ENCODE results near the gene RCSD1.

Gene RCSD1

DNA sequence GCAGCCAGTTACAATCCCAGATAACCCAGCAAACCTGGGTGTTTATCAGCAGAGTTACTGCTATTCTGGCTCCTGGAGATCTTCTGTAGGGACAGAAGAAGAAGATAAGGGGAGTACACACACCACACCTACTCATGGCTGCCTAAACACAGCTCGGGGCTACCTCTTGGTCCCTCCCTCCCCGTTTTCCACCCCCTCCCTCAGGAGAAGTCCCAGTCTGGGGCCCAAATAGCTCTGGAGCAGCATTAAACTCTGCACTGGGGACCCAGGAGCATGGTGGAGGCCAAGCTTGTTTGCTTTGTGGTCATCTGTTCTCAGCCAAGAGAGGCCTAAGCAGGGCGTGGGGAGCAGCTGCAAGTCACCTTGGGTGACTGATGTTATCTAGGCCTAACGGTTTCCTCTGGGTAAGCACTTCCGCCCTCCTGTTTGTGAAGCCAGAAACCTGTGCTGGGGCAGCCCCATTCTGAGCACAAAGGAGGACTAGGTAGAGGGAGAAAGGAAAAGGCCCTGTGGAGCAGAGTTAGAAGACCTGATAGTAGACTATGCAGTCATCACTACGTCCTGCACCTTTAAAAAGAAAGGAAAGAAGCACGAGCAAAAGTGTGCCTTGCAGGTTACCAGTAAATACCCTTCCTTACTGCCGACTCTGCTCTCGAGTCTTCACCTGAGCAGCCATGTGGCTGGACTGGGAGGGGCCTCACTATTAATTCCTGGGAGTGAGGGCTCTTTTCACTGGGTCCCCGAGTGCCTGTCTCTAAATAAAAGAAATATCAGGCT lies 2.0 kb upstream of the RCSD1 start:
- Histone ChIP-seq H3K4me3 (ENCODE audit: low read length) (peak overlapping the region; percentile 36), H3K79me2 (ENCODE audit: low read length) (peaks cover 12% of the 10 kb centered on the region; the same call in 1 of the 2 replicates), H3K9me3 (ENCODE audit: insufficient read depth, low read length) (no peaks in the 10 kb centered on the region; the same call in 1 of the 2 replicates), H2AFZ (ENCODE audit: low read depth, low read length) (peak overlapping the region; percentile 92), H4K20me1 (ENCODE audit: insufficient read depth, low read length) (no peaks in the 10 kb centered on the region), H3K4me2 (ENCODE audit: low read length) (peak overlapping the region; percentile 64), H3K36me3 (replicated peaks; ENCODE audit: low read depth, low read length) (no peaks in the 10 kb centered on the region), H3K27me3 (ENCODE audit: low read depth, low read length) (no peaks in the 10 kb centered on the region), H3K4me1 (ENCODE audit: low read length) (peaks cover 49% of the 10 kb centered on the region), H3K27ac (ENCODE audit: low read length) (peak overlapping the region; percentile 86), H3K9ac (ENCODE audit: low read length) (peak overlapping the region; percentile 67)
- TF ChIP-seq, protein P1, sequence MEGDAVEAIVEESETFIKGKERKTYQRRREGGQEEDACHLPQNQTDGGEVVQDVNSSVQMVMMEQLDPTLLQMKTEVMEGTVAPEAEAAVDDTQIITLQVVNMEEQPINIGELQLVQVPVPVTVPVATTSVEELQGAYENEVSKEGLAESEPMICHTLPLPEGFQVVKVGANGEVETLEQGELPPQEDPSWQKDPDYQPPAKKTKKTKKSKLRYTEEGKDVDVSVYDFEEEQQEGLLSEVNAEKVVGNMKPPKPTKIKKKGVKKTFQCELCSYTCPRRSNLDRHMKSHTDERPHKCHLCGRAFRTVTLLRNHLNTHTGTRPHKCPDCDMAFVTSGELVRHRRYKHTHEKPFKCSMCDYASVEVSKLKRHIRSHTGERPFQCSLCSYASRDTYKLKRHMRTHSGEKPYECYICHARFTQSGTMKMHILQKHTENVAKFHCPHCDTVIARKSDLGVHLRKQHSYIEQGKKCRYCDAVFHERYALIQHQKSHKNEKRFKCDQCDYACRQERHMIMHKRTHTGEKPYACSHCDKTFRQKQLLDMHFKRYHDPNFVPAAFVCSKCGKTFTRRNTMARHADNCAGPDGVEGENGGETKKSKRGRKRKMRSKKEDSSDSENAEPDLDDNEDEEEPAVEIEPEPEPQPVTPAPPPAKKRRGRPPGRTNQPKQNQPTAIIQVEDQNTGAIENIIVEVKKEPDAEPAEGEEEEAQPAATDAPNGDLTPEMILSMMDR (IDR thresholded peaks at IDR 0.05; ENCODE audit: low read depth, low read length) = no peak
- no peak for TF ChIP-seq EZH2phosphoT487 (IDR thresholded peaks at IDR 0.05; ENCODE audit: low read depth)

DNA sequence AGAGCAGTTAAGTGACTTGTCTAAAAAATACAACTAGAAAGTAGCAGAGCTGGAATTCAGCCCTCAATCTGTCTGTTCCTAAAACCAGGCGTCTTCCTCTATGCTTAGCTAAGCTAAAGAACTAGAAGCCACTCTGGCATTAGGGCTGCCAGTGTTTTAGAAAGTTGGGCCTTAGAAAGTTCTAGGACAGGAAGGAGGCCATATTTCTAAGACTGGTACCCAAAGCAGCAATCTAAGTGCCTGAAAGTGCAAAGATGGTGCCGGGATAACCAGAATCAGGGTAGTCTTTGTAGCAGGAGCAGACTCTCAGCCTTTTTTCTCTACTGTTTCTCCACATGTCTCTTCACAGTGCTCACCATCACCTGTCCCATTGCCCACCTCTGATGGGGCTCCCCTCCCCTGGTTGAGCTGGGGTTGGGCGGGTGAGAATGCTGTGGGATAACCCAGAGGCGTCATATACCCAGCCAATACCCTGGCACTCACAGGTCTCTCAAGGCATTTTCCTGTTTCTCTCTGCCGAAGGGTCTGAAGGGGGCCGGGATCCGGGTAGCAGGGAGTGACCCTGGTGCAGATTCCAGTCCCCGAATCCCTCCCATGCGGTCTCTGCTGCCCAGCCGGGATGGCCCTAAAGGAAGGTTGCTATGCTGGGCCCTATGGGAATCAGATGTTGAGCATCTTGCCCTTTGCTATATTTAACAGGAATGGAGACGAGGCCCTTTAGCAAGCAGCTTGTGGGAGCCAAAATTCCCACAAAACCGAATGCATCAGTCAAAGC lies 1.1 kb upstream of the RCSD1 start:
- Histone ChIP-seq H3K27me3 (ENCODE audit: low read depth, low read length) (no peaks in the 10 kb centered on the region), H3K36me3 (replicated peaks; ENCODE audit: low read depth, low read length) (no peaks in the 10 kb centered on the region), H3K9me3 (ENCODE audit: insufficient read depth, low read length) (no peaks in the 10 kb centered on the region; the same call in 1 of the 2 replicates), H3K4me2 (ENCODE audit: low read length) (peak overlapping the region; percentile 93), H4K20me1 (ENCODE audit: insufficient read depth, low read length) (no peaks in the 10 kb centered on the region), H3K9ac (ENCODE audit: low read length) (peak overlapping the region; percentile 67; the same call in 1 of the 2 replicates), H3K27ac (ENCODE audit: low read length) (peak overlapping the region; percentile 86), H3K4me1 (ENCODE audit: low read length) (peaks cover 49% of the 10 kb centered on the region), H2AFZ (ENCODE audit: low read depth, low read length) (peak overlapping the region; percentile 92), H3K4me3 (ENCODE audit: low read length) (peak overlapping the region; percentile 81; the same call in 1 of the 2 replicates), H3K79me2 (ENCODE audit: low read length) (peaks cover 12% of the 10 kb centered on the region; the same call in 1 of the 2 replicates)
- no peak for TF ChIP-seq EZH2phosphoT487 (IDR thresholded peaks at IDR 0.05; ENCODE audit: low read depth)
- TF ChIP-seq, protein P1 (IDR thresholded peaks at IDR 0.05; ENCODE audit: low read depth, low read length) = no peak

DNA sequence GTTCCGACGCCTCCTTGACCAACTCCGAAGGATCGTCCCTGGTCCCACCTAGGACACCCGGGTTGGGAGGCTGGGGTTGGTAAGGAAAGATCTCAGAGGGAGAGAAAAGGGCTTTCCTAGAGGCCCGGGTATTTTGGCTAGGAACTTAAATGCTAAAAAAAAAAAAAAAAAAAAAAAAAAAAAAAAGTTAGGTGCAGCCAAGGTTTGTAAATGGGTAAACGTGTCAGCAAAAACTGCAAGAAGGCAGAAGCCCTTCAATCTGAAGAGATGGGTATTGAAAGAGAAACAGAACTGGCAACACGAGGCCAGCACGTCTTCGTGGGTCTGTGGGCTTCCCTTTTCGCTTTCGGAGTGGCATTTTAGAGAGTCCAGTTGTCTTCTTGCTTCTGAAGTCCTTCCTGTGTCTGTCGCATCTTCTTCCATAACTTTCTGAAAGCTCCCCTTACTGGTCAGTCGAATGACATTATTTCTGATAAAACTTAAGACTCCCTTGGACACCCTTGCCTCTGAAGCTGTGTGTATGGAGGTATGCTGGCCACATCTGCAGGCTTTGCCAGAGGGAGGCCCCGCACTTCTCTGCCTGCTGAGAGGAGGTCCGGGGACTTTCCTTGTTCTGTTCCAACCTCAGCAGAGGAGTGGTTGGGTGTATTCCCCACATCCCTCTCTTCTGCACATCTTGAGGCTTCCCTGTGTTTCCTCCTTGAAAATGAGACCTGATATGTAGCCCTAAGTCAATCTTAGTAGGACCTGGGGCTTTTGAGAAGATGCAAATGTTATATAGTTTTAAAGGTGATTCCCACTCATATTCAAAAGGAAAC lies 745 bp downstream of the RCSD1 start:
- Histone ChIP-seq H4K20me1 (ENCODE audit: insufficient read depth, low read length) (no peaks in the 10 kb centered on the region), H3K4me1 (ENCODE audit: low read length) (peaks cover 49% of the 10 kb centered on the region), H3K36me3 (replicated peaks; ENCODE audit: low read depth, low read length) (no peaks in the 10 kb centered on the region), H3K27me3 (ENCODE audit: low read depth, low read length) (no peaks in the 10 kb centered on the region), H2AFZ (ENCODE audit: low read depth, low read length) (0 out of 2 replicates have a peak overlapping the region, but pooled peaks have one; percentile 33), H3K9ac (ENCODE audit: low read length) (peak overlapping the region; percentile 92), H3K79me2 (ENCODE audit: low read length) (peaks cover 12% of the 10 kb centered on the region; the same call in 1 of the 2 replicates), H3K9me3 (ENCODE audit: insufficient read depth, low read length) (no peaks in the 10 kb centered on the region; the same call in 1 of the 2 replicates), H3K4me3 (ENCODE audit: low read length) (peak overlapping the region; percentile 81), H3K27ac (ENCODE audit: low read length) (peak overlapping the region; percentile 51), H3K4me2 (ENCODE audit: low read length) (peak overlapping the region; percentile 93)
- no peak for TF ChIP-seq EZH2phosphoT487 (IDR thresholded peaks at IDR 0.05; ENCODE audit: low read depth)
- TF ChIP-seq, protein P1 (IDR thresholded peaks at IDR 0.05; ENCODE audit: low read depth, low read length) = no peak
